Heart left ventricle (tissue), 13 donors: ENCODE data around the gene USP40.

Source experiments
- POLR2A ChIP-seq, 2 donors: fragments of 450-650 bp; IDR thresholded peaks; one replicate each; pipeline ENCODE4 v1.6.1; 2017; ENCODE audit warnings: antibody characterized with exemption in 2 of 2, mild to moderate bottlenecking in 2 of 2, moderate library complexity in 2 of 2
- TF ChIP-seq, protein P1 (sequence below), 12 donors: fragments of 200-600 bp; sonication (generic) in 4 of 12; IDR thresholded peaks; one replicate each; pipeline versions ENCODE4 v1.5.0 to v1.8.0; 2018 to 2022; ENCODE audit warnings: antibody characterized with exemption in 12 of 12, mild to moderate bottlenecking in 5 of 12
- donor health status: ischemic (EF 13 %, LVEDD 7.1; RV severe dilation, severe dysfunction).
- donor health status: DM: no; HTN: yes; CAD: no.
- donor health status: DM: no; HTN: no; CAD: no.
- donor health status: ischemic (EF 25% LVEDD 6.9; RV normal size, moderate dysfunction).
- donor health status: ischemic (EF 25% LVEDD 5.7; RV mildly dilated, moderate dysfunction).
- donor health status: ischemic (EF 35%, LVEDD 5.7; RV mildly dilated, moderate dysfunction).
- donor health status: nonischemic (EF 11% LVEDD 7.7; RV severe dilation, severe dysfunction).
- donor health status: DM: yes; HTN: yes; CAD: no.
- donor health status: PGD.
- donor health status: ischemic (EF 29% LVEDD 5.4; RV normal size, mild dysfunction).
- donor health status: nonischemic (EF 23%, LVEDD 6.1; RV moderate dilation, normal function).

DNA sequence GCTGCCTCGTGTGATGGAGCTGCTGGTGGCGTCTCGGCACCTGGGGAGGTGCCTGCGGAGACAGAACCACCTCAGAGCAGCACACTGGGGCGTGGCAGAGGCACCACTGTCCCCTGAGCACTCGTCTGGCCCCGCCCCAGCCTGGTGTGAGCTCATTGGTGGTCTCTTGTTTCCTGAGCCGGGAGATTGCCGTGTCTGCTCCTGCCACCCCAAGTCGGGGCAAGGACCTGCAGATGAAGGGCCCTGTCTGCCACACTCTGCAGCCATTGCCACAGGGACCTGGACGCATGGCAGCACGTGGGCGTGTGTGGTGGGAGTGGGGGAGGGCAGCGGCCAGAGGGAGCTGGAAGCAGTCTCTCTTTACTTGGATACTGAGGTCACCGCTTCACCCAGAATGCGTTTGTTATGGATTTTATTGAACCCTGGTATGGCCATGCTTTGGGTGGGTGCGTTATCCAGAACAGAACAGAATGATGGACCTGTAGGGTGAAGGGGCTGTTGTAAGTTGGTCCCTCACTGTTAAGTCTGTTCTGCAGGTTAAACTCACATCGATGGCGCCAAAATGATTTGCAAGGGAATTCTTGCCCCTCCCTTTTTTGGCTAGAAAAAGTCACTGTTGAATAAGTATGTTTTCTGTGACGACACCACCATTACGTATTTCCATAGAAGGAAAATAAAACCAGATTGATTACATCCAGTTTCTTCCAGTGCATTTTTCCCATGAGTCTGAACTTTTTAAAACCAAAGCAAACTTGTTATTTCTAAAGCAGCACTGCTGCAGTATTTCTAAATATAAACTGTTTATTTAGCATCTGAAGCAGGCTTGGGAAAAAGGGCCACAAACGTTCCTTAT lies 92.0 kb downstream of the USP40 start:
- no peak for TF ChIP-seq POLR2A (IDR thresholded peaks at IDR 0.05)
- TF ChIP-seq, protein P1, sequence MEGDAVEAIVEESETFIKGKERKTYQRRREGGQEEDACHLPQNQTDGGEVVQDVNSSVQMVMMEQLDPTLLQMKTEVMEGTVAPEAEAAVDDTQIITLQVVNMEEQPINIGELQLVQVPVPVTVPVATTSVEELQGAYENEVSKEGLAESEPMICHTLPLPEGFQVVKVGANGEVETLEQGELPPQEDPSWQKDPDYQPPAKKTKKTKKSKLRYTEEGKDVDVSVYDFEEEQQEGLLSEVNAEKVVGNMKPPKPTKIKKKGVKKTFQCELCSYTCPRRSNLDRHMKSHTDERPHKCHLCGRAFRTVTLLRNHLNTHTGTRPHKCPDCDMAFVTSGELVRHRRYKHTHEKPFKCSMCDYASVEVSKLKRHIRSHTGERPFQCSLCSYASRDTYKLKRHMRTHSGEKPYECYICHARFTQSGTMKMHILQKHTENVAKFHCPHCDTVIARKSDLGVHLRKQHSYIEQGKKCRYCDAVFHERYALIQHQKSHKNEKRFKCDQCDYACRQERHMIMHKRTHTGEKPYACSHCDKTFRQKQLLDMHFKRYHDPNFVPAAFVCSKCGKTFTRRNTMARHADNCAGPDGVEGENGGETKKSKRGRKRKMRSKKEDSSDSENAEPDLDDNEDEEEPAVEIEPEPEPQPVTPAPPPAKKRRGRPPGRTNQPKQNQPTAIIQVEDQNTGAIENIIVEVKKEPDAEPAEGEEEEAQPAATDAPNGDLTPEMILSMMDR (IDR thresholded peaks at IDR 0.05), result no peak
